HEK293 (cell line): Measurements from ENCODE around the gene CNTNAP5.

Experiments
- CTCF ChIA-PET: fragments of 350-600 bp; formaldehyde crosslinking; extraction: SDS; loops from one replicate; lab custom pipeline; 2021; ENCODE audit warnings: antibody characterized with exemption; lab: Yijun Ruan, JAX
- POLR2A ChIA-PET: fragments of 300-600 bp; formaldehyde crosslinking; extraction: SDS; loops from one replicate; lab custom pipeline; 2020; ENCODE audit warnings: antibody characterized with exemption, inconsistent platforms; lab: Yijun Ruan, JAX
- H3K27ac ChIP-seq: fragments of 200-500 bp; sonication (Bioruptor generic); 2 replicates; pipeline ENCODE4 v1.5.1; 2014; ENCODE audit warnings: low read depth, low read length, control low read depth, inconsistent platforms; ENCODE audit errors: extremely low read depth
- H3K36me3 ChIP-seq, 2 experiments: fragments of 200-500 bp in 1 of 2; sonication (Bioruptor generic) in 1 of 2; 1 replicate in 1 of 2; 2 replicates in 1 of 2; pipeline ENCODE4 v1.5.1; 2014 to 2017; ENCODE audit warnings: inconsistent platforms in 2 of 2, low read length in 2 of 2; ENCODE audit not compliant: control insufficient read depth in 2 of 2, insufficient read depth in 1 of 2
- H3K4me1 ChIP-seq: fragments of 200-500 bp; sonication (Bioruptor generic); 2 replicates; pipeline ENCODE4 v1.5.1; 2014; ENCODE audit warnings: mild to moderate bottlenecking, low read length, inconsistent platforms; ENCODE audit not compliant: control insufficient read depth, insufficient read depth
- H3K4me3 ChIP-seq: 2 replicates; pipeline ENCODE4 v1.5.1; 2011; ENCODE audit warnings: low read depth, mild to moderate bottlenecking, control low read depth, low read length, moderate library complexity
- H3K9me3 ChIP-seq: fragments of 200-500 bp; sonication (Bioruptor generic); 2 replicates; pipeline ENCODE4 v1.5.1; 2014; ENCODE audit warnings: low read depth, low read length, inconsistent platforms; ENCODE audit not compliant: control insufficient read depth, insufficient read depth
- KLF16 ChIP-seq: fragments of 450-650 bp; formaldehyde crosslinking; IDR thresholded peaks from 2 replicates; pipeline ENCODE4 v1.5.1; 2017; ENCODE audit warnings: missing biosample characterization, missing genetic modification characterization
- OSR2 ChIP-seq: fragments of 450-650 bp; formaldehyde crosslinking; IDR thresholded peaks from 2 replicates; pipeline ENCODE4 v1.5.1; 2016; ENCODE audit warnings: missing biosample characterization, missing genetic modification characterization
- SALL2 ChIP-seq: fragments of 450-650 bp; formaldehyde crosslinking; IDR thresholded peaks from 2 replicates; pipeline ENCODE4 v1.5.0; 2017; ENCODE audit warnings: missing biosample characterization, mild to moderate bottlenecking, missing genetic modification characterization, borderline replicate concordance
- SETDB1 ChIP-seq: IDR thresholded peaks from one replicate; pipeline ENCODE4 v1.6.1; 2017; ENCODE audit warnings: mild to moderate bottlenecking, low read length, moderate library complexity, mixed read lengths; ENCODE audit not compliant: insufficient read length
- ZFP3 ChIP-seq: fragments of 450-650 bp; formaldehyde crosslinking; IDR thresholded peaks from 2 replicates; pipeline ENCODE4 v1.5.1; 2016; ENCODE audit warnings: low read depth, missing biosample characterization, missing genetic modification characterization
- ZNF140 ChIP-seq: fragments of 450-650 bp; formaldehyde crosslinking; IDR thresholded peaks from 2 replicates; pipeline ENCODE4 v1.5.1; 2016; ENCODE audit warnings: missing biosample characterization, missing genetic modification characterization
- ZNF157 ChIP-seq: fragments of 450-650 bp; formaldehyde crosslinking; IDR thresholded peaks from 2 replicates; pipeline ENCODE4 v1.5.1; 2016; ENCODE audit warnings: missing biosample characterization, missing genetic modification characterization
- ZNF174 ChIP-seq: fragments of 450-650 bp; formaldehyde crosslinking; IDR thresholded peaks from 2 replicates; pipeline ENCODE4 v1.5.0; 2017; ENCODE audit warnings: missing biosample characterization, mild to moderate bottlenecking, missing genetic modification characterization
- ZNF274 ChIP-seq, 2 experiments: fragments of 200-500 bp in 1 of 2; fragments of 450-650 bp in 1 of 2; sonication (Bioruptor generic) in 1 of 2; formaldehyde crosslinking in 1 of 2; IDR thresholded peaks; 2 replicates each; pipeline versions ENCODE4 v1.5.1 to v1.6.1; 2014 to 2016; ENCODE audit warnings: borderline replicate concordance in 1 of 2, inconsistent platforms in 1 of 2, low read length in 1 of 2, missing biosample characterization in 1 of 2, missing genetic modification characterization in 1 of 2
- ZNF302 ChIP-seq: fragments of 450-650 bp; formaldehyde crosslinking; IDR thresholded peaks from 2 replicates; pipeline ENCODE4 v1.5.1; 2016; ENCODE audit warnings: missing biosample characterization, missing genetic modification characterization, low read depth
- ZNF350 ChIP-seq: fragments of 450-650 bp; formaldehyde crosslinking; IDR thresholded peaks from 2 replicates; pipeline ENCODE4 v1.5.0; 2017; ENCODE audit warnings: missing biosample characterization, mild to moderate bottlenecking, missing genetic modification characterization
- ZNF549 ChIP-seq: fragments of 450-650 bp; IDR thresholded peaks from 2 replicates; pipeline ENCODE4 v1.5.1; 2018; ENCODE audit warnings: missing biosample characterization, missing genetic modification characterization, mild to moderate bottlenecking, inconsistent platforms, moderate library complexity
- ZNF558 ChIP-seq: fragments of 450-650 bp; formaldehyde crosslinking; IDR thresholded peaks from 2 replicates; pipeline ENCODE4 v1.5.1; 2016; ENCODE audit warnings: missing biosample characterization, missing genetic modification characterization
- ZNF658 ChIP-seq: fragments of 450-650 bp; formaldehyde crosslinking; IDR thresholded peaks from 2 replicates; pipeline ENCODE4; 2016; ENCODE audit warnings: missing biosample characterization, missing genetic modification characterization
- ZNF677 ChIP-seq: fragments of 450-650 bp; IDR thresholded peaks from 2 replicates; pipeline ENCODE4 v1.5.0; 2018; ENCODE audit warnings: missing biosample characterization, mild to moderate bottlenecking, missing genetic modification characterization, moderate library complexity
- ZNF837 ChIP-seq: fragments of 450-650 bp; formaldehyde crosslinking; IDR thresholded peaks from 2 replicates; pipeline ENCODE4 v1.5.1; 2016; ENCODE audit warnings: missing biosample characterization, missing genetic modification characterization
- ZSCAN16 ChIP-seq: fragments of 450-650 bp; formaldehyde crosslinking; IDR thresholded peaks from 2 replicates; pipeline ENCODE4 v1.5.1; 2016; ENCODE audit warnings: missing biosample characterization, missing genetic modification characterization
- ZSCAN23 ChIP-seq: fragments of 450-650 bp; formaldehyde crosslinking; IDR thresholded peaks from 2 replicates; pipeline ENCODE4 v1.5.1; 2016; ENCODE audit warnings: missing biosample characterization, missing genetic modification characterization
- TF ChIP-seq, protein P1 (sequence below): fragments of 450-650 bp; formaldehyde crosslinking; IDR thresholded peaks from 2 replicates; pipeline ENCODE4 v1.5.1; 2016; ENCODE audit warnings: missing biosample characterization, missing genetic modification characterization
- TF ChIP-seq, protein P2 (sequence below): fragments of 450-650 bp; formaldehyde crosslinking; IDR thresholded peaks from 2 replicates; pipeline ENCODE4 v1.5.1; 2017; ENCODE audit warnings: missing biosample characterization, missing genetic modification characterization
- TF ChIP-seq, protein P3 (sequence below): fragments of 450-650 bp; formaldehyde crosslinking; IDR thresholded peaks from 2 replicates; pipeline ENCODE4 v1.5.1; 2016; ENCODE audit warnings: missing biosample characterization, missing genetic modification characterization, borderline replicate concordance

The CNTNAP5 gene

DNA sequence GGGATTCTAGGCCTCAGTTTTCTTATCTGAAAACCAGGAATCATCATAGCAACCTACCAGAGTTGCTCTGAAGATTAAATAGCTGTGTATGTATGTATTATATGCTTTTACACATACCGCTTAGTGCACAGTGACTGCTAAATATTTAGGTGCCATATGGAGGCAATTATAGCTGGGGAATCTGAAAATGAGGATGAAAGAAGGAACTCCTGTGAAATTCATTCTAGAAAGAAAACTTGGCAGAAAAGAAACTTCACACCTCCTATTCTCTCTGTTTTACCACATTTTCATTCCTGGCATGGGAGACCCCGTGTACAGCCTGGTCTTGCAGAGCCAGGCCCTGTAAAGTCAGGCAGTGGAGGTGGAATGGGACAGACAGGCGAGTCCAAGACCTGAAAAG lies 862.4 kb downstream of the CNTNAP5 start (continued):
- TF ChIP-seq, protein P1, sequence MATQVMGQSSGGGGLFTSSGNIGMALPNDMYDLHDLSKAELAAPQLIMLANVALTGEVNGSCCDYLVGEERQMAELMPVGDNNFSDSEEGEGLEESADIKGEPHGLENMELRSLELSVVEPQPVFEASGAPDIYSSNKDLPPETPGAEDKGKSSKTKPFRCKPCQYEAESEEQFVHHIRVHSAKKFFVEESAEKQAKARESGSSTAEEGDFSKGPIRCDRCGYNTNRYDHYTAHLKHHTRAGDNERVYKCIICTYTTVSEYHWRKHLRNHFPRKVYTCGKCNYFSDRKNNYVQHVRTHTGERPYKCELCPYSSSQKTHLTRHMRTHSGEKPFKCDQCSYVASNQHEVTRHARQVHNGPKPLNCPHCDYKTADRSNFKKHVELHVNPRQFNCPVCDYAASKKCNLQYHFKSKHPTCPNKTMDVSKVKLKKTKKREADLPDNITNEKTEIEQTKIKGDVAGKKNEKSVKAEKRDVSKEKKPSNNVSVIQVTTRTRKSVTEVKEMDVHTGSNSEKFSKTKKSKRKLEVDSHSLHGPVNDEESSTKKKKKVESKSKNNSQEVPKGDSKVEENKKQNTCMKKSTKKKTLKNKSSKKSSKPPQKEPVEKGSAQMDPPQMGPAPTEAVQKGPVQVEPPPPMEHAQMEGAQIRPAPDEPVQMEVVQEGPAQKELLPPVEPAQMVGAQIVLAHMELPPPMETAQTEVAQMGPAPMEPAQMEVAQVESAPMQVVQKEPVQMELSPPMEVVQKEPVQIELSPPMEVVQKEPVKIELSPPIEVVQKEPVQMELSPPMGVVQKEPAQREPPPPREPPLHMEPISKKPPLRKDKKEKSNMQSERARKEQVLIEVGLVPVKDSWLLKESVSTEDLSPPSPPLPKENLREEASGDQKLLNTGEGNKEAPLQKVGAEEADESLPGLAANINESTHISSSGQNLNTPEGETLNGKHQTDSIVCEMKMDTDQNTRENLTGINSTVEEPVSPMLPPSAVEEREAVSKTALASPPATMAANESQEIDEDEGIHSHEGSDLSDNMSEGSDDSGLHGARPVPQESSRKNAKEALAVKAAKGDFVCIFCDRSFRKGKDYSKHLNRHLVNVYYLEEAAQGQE = no peak
- TF ChIP-seq ZNF157 (tag by site-specific recombination) (no peak), SALL2 (no peak), ZNF677 (no peak), ZSCAN23 (tag by site-specific recombination) (no peak), ZSCAN16 (tag by site-specific recombination) (no peak), ZNF549 (no peak), ZNF837 (tag by site-specific recombination) (no peak), ZNF350 (no peak)

DNA sequence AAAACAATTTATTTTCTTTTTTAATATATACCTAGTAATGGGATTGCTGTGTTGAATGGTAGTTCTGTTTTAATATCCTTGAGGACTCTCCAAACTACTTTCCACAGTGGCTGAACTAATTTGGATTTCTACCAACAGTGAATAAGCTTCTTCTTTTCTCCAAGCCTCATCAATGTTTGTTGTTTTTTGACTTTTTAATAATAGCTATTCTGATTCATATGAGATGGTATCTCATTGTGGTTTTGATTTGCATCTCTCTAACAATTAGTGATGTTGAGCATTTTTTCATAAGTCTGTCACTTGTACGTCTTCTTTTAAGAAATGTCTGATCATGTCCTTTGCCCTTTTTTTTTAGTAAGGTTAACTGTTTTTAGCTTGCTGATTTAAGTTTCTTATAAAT lies 863.3 kb downstream of the CNTNAP5 start:
- H3K27ac ChIP-seq = no peak overlapping the region
- ChIA-PET CTCF (interaction anchor here (0.7 kb wide), 2 partner anchors 284 to 1990 kb away, joined by 3 to 9 read pairs; no protein-coding TSS in a partner anchor), POLR2A (no interaction called here)
- no peaks in the 10 kb centered on the region for H3K36me3 ChIP-seq
- H3K4me1 ChIP-seq = no peaks in the 10 kb centered on the region
- H3K9me3 ChIP-seq = no peaks in the 10 kb centered on the region
- H3K4me3 ChIP-seq = no peak overlapping the region
- TF ChIP-seq ZNF302 (tag by site-specific recombination) = no peak
- no peak for TF ChIP-seq SETDB1
- no peak for TF ChIP-seq ZNF140 (tag by site-specific recombination)
- TF ChIP-seq, protein P2, sequence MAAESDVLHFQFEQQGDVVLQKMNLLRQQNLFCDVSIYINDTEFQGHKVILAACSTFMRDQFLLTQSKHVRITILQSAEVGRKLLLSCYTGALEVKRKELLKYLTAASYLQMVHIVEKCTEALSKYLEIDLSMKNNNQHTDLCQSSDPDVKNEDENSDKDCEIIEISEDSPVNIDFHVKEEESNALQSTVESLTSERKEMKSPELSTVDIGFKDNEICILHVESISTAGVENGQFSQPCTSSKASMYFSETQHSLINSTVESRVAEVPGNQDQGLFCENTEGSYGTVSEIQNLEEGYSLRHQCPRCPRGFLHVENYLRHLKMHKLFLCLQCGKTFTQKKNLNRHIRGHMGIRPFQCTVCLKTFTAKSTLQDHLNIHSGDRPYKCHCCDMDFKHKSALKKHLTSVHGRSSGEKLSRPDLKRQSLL (tag by site-specific recombination) = no peak
- TF ChIP-seq, all 188 proteins: peak for 0

DNA sequence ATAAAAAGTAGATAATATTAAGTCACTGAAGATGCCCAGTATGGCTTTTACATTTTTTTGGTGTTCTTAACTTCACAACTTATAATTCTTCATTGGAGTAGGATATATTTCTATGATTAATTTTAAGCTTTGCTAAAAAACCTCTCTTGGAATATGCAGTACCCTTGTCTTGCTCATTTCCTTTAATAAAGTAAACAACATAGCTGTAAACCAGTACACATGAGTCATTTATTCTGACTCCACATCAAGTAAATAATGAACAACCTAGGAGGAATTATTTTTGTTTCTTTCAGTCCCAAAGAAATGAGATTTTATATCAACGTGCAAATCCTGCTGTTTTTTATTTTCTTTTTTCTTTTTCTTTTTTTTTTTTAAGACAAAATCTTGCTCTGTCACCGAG lies 869.1 kb downstream of the CNTNAP5 start:
- Histone ChIP-seq H3K4me1 (no peaks in the 10 kb centered on the region), H3K27ac (no peak overlapping the region), H3K4me3 (no peak overlapping the region), H3K9me3 (no peaks in the 10 kb centered on the region), H3K36me3 (no peaks in the 10 kb centered on the region)
- CTCF ChIA-PET = interaction anchor here (0.6 kb wide), 1 partner anchor 1012 kb away, joined by 3 read pairs; no protein-coding TSS in a partner anchor
- POLR2A ChIA-PET = no interaction called here
- TF ChIP-seq ZNF274 (IDR thresholded peaks at IDR 0.05; ENCODE audit: low read length) (no peak), ZNF274 (tag by site-specific recombination; IDR thresholded peaks at IDR 0.05; ENCODE audit: borderline replicate concordance) (no peak)

DNA sequence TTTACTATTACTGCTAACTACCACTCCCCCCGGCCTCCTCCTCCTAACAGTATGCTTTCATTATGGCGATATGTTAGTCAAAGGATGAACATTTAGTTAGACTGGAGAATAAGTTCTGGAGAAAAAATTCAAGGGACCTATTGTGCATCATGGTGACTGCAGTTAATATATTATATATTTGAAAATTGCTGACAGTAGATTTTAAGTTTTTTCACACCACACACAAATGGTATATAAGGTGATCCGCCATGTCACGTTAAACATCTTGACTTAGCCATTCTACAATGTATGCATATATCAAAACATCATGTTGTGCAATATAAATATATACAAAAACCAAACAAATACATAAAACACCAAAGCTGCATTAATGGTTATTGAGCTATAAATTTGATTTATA lies 873.7 kb downstream of the CNTNAP5 start:
- CTCF ChIA-PET = no interaction called here
- TF ChIP-seq OSR2 (tag by site-specific recombination) (no peak), ZNF658 (tag by site-specific recombination) (no peak), ZNF558 (tag by site-specific recombination) (no peak), ZFP3 (tag by site-specific recombination) (no peak), ZNF174 (tag by site-specific recombination) (no peak), KLF16 (tag by site-specific recombination) (no peak)
- TF ChIP-seq, protein P3, sequence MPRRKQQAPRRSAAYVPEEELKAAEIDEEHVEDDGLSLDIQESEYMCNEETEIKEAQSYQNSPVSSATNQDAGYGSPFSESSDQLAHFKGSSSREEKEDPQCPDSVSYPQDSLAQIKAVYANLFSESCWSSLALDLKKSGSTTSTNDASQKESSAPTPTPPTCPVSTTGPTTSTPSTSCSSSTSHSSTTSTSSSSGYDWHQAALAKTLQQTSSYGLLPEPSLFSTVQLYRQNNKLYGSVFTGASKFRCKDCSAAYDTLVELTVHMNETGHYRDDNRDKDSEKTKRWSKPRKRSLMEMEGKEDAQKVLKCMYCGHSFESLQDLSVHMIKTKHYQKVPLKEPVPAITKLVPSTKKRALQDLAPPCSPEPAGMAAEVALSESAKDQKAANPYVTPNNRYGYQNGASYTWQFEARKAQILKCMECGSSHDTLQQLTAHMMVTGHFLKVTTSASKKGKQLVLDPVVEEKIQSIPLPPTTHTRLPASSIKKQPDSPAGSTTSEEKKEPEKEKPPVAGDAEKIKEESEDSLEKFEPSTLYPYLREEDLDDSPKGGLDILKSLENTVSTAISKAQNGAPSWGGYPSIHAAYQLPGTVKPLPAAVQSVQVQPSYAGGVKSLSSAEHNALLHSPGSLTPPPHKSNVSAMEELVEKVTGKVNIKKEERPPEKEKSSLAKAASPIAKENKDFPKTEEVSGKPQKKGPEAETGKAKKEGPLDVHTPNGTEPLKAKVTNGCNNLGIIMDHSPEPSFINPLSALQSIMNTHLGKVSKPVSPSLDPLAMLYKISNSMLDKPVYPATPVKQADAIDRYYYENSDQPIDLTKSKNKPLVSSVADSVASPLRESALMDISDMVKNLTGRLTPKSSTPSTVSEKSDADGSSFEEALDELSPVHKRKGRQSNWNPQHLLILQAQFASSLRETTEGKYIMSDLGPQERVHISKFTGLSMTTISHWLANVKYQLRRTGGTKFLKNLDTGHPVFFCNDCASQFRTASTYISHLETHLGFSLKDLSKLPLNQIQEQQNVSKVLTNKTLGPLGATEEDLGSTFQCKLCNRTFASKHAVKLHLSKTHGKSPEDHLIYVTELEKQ (tag by site-specific recombination) = no peak

More for the DNA sequence above, 873.7 kb downstream of the CNTNAP5 start:
- Histone ChIP-seq H3K27ac (no peak overlapping the region), H3K4me1 (no peaks in the 10 kb centered on the region), H3K4me3 (no peak overlapping the region), H3K9me3 (no peaks in the 10 kb centered on the region), H3K36me3 (no peaks in the 10 kb centered on the region)
- POLR2A ChIA-PET = no interaction called here
